PFSK-1 (cell line): ENCODE data around the gene HHATL.

Experiments used
- POLR2AphosphoS5 ChIP-seq: IDR thresholded peaks from 2 replicates; pipeline ENCODE4 v1.6.1; 2012; ENCODE audit warnings: low read depth, mild to moderate bottlenecking, control low read depth, low read length, moderate library complexity
- SIN3A ChIP-seq: IDR thresholded peaks from 2 replicates; pipeline ENCODE4 v1.6.1; 2012; ENCODE audit warnings: mild to moderate bottlenecking, low read length, moderate library complexity, borderline replicate concordance; ENCODE audit not compliant: insufficient read depth
- TAF1 ChIP-seq: IDR thresholded peaks from 2 replicates; pipeline ENCODE4 v1.6.1; 2012; ENCODE audit warnings: low read length, control low read depth, borderline replicate concordance; ENCODE audit not compliant: insufficient read depth

- TF ChIP-seq SIN3A (no peak), POLR2AphosphoS5 (no peak), TAF1 (no peak)
Observed at GRCh38 chr3:42668413-42668760, 34.2 kb downstream of the HHATL start.
